ENCODE results near the gene FUT1. TPM values are rescaled to one million over a fixed set of nuclear protein-coding genes. Genes with fewer than 3 reads are reported as not detected.
"Not testable (repeated sequence)": the region's sequence is repeated elsewhere in the genome, so short reads cannot be mapped to it uniquely, and the experiment has no call there.

FUT1 gene
- total RNA-seq, 2 experiments from 2014 or later, result 0.06 to 0.17 TPM

GRCh38 chr19:48772503-48772953, 20.1 kb upstream of the FUT1 start:
- ChIA-PET CTCF (no interaction called here), POLR2A (no interaction called here)

DNA sequence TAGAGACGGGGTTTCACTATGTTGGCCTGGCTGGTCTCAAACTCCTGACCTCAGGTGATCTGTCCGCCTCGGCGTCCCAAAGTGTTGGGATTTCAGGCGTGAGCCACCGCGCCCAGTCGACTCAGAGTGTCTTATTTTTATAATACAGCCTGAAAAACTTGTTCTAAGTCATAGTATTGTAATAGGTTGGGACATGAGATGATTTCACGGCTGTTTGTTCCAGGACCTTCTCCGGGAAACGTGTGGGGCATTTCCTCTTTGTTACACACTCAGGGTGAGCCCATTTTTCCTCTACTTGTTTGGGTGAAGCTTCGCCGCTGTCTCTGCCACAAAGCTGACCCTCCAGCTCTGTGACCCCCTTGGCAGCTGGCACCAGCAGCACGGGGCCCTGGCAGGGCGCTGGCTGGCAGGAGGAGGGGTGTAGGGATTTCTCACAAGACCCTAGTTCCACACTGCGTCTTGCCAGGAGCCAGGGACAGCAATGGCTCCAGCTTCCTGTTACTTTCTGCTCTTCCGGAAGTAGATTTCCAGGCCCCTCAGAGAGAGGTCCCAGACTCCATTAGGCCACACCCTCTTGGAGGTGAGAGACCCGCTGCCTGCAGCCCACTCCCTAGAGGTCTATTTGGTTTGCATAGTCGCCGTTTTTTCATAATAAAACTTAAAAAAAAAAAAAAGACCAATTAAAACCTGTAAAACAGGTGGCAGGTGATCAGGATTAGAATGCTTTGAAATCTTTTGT, 18.5 kb upstream of the FUT1 start:
- POLR2A ChIA-PET, result no interaction called here
- CTCF ChIA-PET, result interaction anchor here (1.3 kb wide), 1 partner anchor 17 kb away, joined by 6 read pairs; no protein-coding TSS in a partner anchor

DNA sequence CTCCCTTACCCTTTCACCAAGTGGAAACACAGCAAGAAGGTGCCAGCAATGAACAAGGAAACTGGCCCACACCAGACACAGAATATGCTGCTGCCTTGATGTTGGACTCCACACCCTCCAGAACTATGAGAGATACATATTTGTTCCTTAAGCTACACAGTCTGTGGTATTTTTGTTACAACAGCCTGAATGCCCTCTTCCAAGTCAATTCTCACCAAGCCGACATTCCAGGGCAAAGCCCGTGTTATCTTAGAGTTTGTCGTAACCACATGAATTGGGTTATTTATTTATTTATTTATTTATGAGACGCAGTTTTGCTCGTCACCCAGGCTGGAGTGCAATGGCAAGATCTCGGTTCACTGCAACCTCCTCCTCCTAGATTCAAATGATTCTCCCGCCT, 17.8 kb upstream of the FUT1 start:
- ChIA-PET CTCF (interaction anchor here (1.3 kb wide), 1 partner anchor 17 kb away, joined by 6 read pairs; no protein-coding TSS in a partner anchor), POLR2A (no interaction called here)

GRCh38 chr19:48768994-48769713, 16.7 kb upstream of the FUT1 start:
- ChIA-PET CTCF (interaction anchor here (1.3 kb wide), 1 partner anchor 18 kb away, joined by 6 read pairs; no protein-coding TSS in a partner anchor), POLR2A (no interaction called here)

- POLR2A ChIA-PET, CTCF ChIA-PET: not testable (repeated sequence)
Observed at GRCh38 chr19:48768171-48768753, 15.8 kb upstream of the FUT1 start.

- CTCF ChIA-PET, POLR2A ChIA-PET: not testable (repeated sequence)
Observed at GRCh38 chr19:48765816-48766215, 13.4 kb upstream of the FUT1 start.

DNA sequence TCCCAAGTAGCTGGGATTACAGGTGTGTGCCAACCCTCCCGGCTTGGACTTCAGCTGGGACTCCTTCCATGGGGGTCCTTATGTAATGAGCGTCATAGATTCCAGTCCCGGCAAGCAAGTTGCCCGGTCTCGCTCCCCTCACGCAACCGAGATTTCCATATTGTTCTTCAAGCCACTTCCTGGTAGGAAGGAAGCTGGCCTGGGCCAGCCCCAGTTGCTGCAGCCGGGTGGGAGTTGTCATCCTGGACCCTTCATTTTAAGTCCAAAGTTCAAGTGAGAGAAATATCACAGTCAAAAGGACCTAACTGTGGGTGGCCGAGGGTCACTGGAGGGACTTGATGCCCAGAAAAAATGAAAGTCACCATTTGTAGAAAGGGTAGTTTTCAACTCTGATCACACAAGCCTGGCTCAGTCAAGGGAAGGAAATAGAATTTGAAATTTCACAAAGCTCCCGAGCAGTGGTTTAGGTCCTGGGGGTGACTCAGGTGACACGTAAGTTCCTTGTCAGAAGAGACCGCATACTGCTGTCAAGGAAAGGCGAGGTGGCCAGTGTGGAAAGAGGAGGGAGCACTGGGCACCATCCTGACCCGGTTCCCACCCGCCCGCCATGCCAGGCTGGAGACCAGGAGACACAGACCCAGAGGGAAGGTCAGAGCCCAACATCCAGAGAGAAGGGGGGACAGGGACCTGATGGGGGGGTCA, 8.2 kb upstream of the FUT1 start:
- ChIA-PET CTCF (interaction anchor here (1.8 kb wide), 1 partner anchor 27 kb away, joined by 5 read pairs; no protein-coding TSS in a partner anchor), POLR2A (no interaction called here)

- POLR2A ChIA-PET, result no interaction called here
- CTCF ChIA-PET, result no interaction called here
Observed at GRCh38 chr19:48757741-48758144, 5.3 kb upstream of the FUT1 start.

GRCh38 chr19:48757089-48757675, 4.7 kb upstream of the FUT1 start:
- POLR2A ChIA-PET, result no interaction called here
- CTCF ChIA-PET, result no interaction called here

- ChIA-PET CTCF (no interaction called here), POLR2A (no interaction called here)
Observed at GRCh38 chr19:48756686-48757085, 4.2 kb upstream of the FUT1 start.

GRCh38 chr19:48756212-48756611, 3.8 kb upstream of the FUT1 start:
- ChIA-PET POLR2A (no interaction called here), CTCF (interaction anchor here (1.0 kb wide), 1 partner anchor 45 kb away, joined by 3 read pairs; no protein-coding TSS in a partner anchor)

DNA sequence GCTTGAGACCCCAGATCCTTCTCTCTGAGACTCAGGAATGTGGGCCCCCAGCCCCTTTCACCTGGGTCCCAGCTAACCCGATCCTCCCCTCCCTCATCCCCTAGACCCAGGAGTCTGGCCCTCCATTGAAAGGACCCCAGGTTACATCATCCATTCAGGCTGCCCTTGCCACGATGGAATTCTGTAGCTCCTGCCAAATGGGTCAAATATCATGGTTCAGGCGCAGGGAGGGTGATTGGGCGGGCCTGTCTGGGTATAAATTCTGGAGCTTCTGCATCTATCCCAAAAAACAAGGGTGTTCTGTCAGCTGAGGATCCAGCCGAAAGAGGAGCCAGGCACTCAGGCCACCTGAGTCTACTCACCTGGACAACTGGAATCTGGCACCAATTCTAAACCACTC, 3.3 kb upstream of the FUT1 start:
- ChIA-PET POLR2A (no interaction called here), CTCF (interaction anchor here (1.0 kb wide), 1 partner anchor 46 kb away, joined by 3 read pairs; no protein-coding TSS in a partner anchor)

DNA sequence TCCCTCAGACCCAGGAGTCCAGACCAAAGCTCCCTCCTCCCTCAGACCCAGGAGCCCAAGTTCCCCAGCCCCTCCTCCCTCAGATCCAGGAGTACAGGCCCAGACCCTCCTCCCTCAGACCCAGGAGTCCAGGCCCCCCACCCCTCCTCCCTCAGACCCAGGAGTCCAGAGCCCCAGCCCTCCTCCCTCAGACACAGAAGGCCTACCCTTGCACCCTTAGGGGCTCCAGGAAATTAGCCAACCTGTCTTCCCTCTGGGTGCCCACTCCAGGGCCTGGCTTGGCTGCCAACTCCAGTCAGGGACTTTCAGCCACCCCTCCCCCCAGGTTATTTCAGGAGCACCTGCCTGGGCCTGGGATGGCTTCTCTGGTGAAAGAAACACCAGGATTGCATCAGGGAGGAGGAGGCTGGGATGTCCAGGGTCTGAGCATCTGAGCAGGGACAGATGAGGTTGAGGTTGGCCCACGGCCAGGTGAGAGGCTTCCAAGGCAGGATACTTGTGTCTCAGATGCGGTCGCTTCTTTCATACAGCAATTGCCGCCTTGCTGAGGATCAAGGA, 2.7 kb upstream of the FUT1 start, which contains the start of gene FGF21:
Gene FGF21, plus strand, starts transcription at position 441 of the 558 bp plus-strand sequence. CDS start 713 bp downstream, outside the sequence.
- CTCF ChIA-PET, result interaction anchor here (0.6 to 1.0 kb wide), 2 partner anchors 46 to 83 kb away, joined by 3 read pairs; no protein-coding TSS in a partner anchor
- POLR2A ChIA-PET, result no interaction called here

DNA sequence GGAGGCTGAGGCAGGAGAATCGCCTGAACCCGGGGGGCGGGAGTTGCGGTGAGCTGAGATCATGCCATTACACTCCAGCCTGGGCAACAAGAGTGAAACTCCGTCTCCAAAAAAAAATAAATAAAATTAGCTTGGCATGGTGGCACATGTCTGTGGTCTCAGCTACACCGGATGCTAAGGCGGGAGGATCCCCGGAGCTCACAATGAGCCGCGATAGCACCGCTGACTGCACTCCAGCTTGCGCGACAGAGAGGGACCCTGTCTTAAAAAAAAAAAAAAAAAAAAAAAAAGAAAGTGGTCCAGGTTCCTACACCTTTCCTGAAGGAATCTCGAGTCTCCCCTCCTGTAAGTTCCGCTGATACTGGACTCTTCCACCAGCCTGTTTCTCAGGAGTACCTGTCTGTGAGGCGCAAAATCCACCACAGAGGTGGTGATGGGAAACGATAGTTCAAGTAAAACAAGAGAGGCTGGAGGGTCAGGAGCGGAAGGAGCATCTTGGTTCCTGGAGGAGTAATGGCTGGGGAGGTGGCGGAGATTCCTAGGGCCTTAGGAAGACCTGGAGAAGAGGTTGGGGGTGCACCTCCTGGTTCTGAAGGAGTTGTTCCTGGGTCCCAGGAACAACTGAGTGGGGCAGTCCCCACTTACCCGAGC, 471 bp downstream of the FUT1 start:
- CTCF ChIA-PET, result interaction anchor here (2.0 kb wide), 1 partner anchor 13 kb away, joined by 6 read pairs; no protein-coding TSS in a partner anchor
- POLR2A ChIA-PET, result interaction anchor here (1.0 kb wide), 1 partner anchor 13 kb away, joined by 3 read pairs; no protein-coding TSS in a partner anchor

- CTCF ChIA-PET, result interaction anchor here (2.0 kb wide), 1 partner anchor 12 kb away, joined by 6 read pairs; no protein-coding TSS in a partner anchor
- POLR2A ChIA-PET, result interaction anchor here (0.5 kb wide), 1 partner anchor 68 kb away, joined by 3 read pairs; no protein-coding TSS in a partner anchor
Observed at GRCh38 chr19:48750771-48751504, 1.5 kb downstream of the FUT1 start.

GRCh38 chr19:48750351-48750750, 2.1 kb downstream of the FUT1 start:
- POLR2A ChIA-PET, result no interaction called here
- CTCF ChIA-PET, result interaction anchor here (2.0 kb wide), 1 partner anchor 11 kb away, joined by 6 read pairs; no protein-coding TSS in a partner anchor

DNA sequence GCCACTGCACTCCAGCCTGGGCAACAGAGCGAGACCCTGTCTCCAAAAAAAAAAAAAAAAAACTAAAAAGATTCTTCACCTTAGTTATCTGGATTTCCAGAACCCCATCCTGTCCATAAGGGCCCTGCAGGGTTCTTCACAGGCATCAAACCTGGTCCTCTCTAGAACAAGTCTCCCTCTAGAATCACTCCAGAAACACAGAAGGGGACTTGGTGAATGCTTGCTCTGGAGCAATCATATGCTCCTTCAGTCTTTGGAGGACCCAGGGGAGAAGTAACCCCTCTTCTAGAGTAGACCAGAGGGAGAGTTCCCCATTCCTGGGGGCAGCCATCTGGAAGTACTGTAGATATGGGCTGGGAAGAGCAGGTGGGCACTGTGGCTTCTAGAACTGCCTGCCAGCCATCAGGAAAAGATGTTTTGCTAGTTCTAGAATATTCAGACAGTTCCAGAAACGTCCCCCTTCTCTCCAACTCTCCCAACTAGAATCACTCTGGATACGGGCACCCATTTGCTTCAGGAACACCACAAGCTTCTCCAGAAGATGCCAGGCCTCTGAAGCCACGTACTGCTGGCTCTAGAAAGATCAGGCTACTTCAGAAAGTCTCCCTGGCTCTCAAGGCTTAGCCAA, 2.8 kb downstream of the FUT1 start:
- ChIA-PET POLR2A (no interaction called here), CTCF (no interaction called here)
